Fibroblast of lung (primary cell): ENCODE measurements around the gene ACAA2.

Experiments
- CTCF ChIP-seq, 2 donors: IDR thresholded peaks in 1 of 2; conservative IDR thresholded peaks in 1 of 2; 1 replicate in 1 of 2; 2 replicates in 1 of 2; pipeline ENCODE4 v1.5.1; 2011 to 2012; ENCODE audit warnings: low read length in 2 of 2, control low read depth in 1 of 2, inconsistent platforms in 1 of 2, low read depth in 1 of 2, mild to moderate bottlenecking in 1 of 2
- EZH2 ChIP-seq: IDR thresholded peaks from 2 replicates; pipeline ENCODE4 v1.5.1; 2012; ENCODE audit warnings: low read length, control low read depth, mild to moderate bottlenecking; ENCODE audit errors: missing control alignments

GRCh38 chr18:49762191-49763077, 50.9 kb downstream of the ACAA2 start:
- TF ChIP-seq EZH2 (no peak), CTCF (conservative IDR thresholded peaks at IDR 0.05 in 1 of 2, IDR thresholded peaks at IDR 0.05 in 1 of 2; ENCODE audit: low read depth in 1 of 2, low read length in 2 of 2) (no peak)
